GM13976 (cell line): ENCODE data around the gene STK33.

ENCODE experiments used
- DNase-seq: peaks from one replicate; pipeline ENCODE4 v3.0.0; 2012; ENCODE audit warnings: low spot score
- CTCF ChIP-seq: IDR thresholded peaks from 2 replicates; pipeline ENCODE4 v1.5.1; 2012; ENCODE audit warnings: borderline replicate concordance, mild to moderate bottlenecking; ENCODE audit not compliant: insufficient read depth; ENCODE audit errors: extremely low read depth, missing control alignments, control extremely low read depth
- in situ Hi-C: fragments of 300-500 bp; cut with MboI; formaldehyde crosslinking; loops from one replicate; pipeline ENCODE4 v1.12.0; 2022; ENCODE audit warnings: low sequenced_read_pairs, mixed read lengths, inconsistent platforms; ENCODE audit not compliant: unreplicated experiment

STK33 gene

GRCh38 chr11:8356721-8357504 is 237.1 kb downstream of the STK33 start:
- TF ChIP-seq CTCF = no peak
- in situ Hi-C loops = no loop called here
- DNase-seq = no peak

- DNase-seq = no peak
- no peak for TF ChIP-seq CTCF
- in situ Hi-C loops = no loop called here
Observed at GRCh38 chr11:8356216-8356615, 237.8 kb downstream of the STK33 start.

- in situ Hi-C loops = no loop called here
- no peak for TF ChIP-seq CTCF
- DNase-seq = no peak
Observed at GRCh38 chr11:8355416-8355742, 238.6 kb downstream of the STK33 start.

GRCh38 chr11:8354622-8355415 is 239.2 kb downstream of the STK33 start:
- TF ChIP-seq CTCF = no peak
- DNase-seq = no peak
- in situ Hi-C loops = no loop called here

DNA sequence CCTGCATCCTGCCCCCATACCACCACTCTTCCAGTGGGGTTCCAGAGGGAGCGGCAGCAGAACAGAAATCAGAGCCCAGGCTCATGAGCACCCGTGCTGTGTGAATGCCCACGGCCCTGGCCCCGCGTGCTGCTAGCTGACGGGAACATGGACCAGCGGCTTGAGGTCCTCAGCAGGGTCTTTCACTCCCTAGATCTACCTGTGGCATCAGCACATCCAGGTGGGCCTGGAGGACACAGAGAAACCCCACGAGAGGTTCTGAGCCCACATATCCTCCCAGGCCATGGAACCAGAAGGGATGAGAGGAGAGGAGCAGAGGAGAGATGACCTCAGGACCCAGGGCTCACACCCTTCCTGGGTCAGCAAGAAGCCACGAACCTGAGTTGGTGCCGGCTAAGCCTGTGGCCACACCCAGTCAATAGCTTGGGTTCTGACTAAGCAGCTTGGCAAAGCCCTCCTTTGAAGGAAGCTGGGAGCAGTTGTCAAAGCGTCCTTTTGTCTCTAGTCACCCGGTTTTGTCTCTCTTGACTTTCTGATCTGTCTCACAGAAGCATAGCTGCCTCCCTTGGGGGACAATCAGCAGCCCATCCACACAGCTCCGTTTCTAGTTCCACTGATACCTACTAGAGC is 241.0 kb downstream of the STK33 start:
- no peak for TF ChIP-seq CTCF
- in situ Hi-C loops = no loop called here
- DNase-seq = no peak

GRCh38 chr11:8352103-8352875 is 241.7 kb downstream of the STK33 start:
- TF ChIP-seq CTCF = no peak
- DNase-seq = no peak
- in situ Hi-C loops = no loop called here
